Mammary epithelial cell (primary cell): ENCODE results near the gene EEFSEC.

Experiments
- CTCF ChIP-seq, 2 donors: IDR thresholded peaks in 1 of 2; conservative IDR thresholded peaks in 1 of 2; 2 replicates each; pipeline ENCODE4 v1.5.1; 2011 to 2012; ENCODE audit warnings: inconsistent platforms in 2 of 2, low read length in 2 of 2, mild to moderate bottlenecking in 2 of 2, control low read depth in 1 of 2, low read depth in 1 of 2; ENCODE audit not compliant: insufficient read depth in 1 of 2; ENCODE audit errors: extremely low read depth in 1 of 2
- EZH2 ChIP-seq: IDR thresholded peaks from 2 replicates; pipeline ENCODE4 v1.6.1; 2012; ENCODE audit warnings: low read length, inconsistent platforms, borderline replicate concordance

GRCh38 chr3:128445357-128445756, 292.1 kb downstream of the EEFSEC start:
- no peak for TF ChIP-seq EZH2
- no peak for TF ChIP-seq CTCF (conservative IDR thresholded peaks at IDR 0.05 in 1 of 2, IDR thresholded peaks at IDR 0.05 in 1 of 2; ENCODE audit: extremely low read depth in 1 of 2, insufficient read depth in 1 of 2, low read depth in 1 of 2, low read length in 2 of 2)
